NK-92 treated with Interleukin-12 subunit alpha and Interleukin-12 subunit beta, amount 100 ng/mL, for 24 hours (cell line): ENCODE measurements around the gene ERVW-1.

Experiments used
- DNase-seq: peaks from one replicate; lab custom pipeline; 2025; lab: John Stamatoyannopoulos, UW

Gene ERVW-1

GRCh38 chr7:92425311-92425947, 52.3 kb downstream of the ERVW-1 start:
- no peak for DNase-seq

DNA sequence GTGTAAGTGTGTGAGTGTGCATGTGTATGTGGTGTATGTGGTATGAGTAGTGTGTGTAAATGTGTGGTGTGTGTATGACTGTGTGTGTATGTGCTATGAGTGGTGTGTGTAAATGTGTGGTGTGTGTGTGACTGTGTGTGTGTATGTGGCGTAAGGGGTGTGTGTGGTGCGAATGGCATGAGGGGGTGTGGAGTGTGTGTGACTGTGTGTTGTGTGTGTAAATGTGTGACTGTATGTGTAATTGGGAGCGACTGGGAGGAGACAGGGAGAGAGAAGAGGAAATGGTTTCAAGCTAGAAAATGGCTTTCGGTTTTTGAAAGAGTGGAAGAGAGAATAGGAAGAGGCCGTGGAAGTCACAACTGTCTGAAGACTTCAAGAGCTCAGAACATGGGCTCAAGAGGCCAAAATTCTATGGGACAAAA, 54.0 kb downstream of the ERVW-1 start:
- DNase-seq: no peak

GRCh38 chr7:92422926-92423325, 54.8 kb downstream of the ERVW-1 start:
- DNase-seq: no peak

DNA sequence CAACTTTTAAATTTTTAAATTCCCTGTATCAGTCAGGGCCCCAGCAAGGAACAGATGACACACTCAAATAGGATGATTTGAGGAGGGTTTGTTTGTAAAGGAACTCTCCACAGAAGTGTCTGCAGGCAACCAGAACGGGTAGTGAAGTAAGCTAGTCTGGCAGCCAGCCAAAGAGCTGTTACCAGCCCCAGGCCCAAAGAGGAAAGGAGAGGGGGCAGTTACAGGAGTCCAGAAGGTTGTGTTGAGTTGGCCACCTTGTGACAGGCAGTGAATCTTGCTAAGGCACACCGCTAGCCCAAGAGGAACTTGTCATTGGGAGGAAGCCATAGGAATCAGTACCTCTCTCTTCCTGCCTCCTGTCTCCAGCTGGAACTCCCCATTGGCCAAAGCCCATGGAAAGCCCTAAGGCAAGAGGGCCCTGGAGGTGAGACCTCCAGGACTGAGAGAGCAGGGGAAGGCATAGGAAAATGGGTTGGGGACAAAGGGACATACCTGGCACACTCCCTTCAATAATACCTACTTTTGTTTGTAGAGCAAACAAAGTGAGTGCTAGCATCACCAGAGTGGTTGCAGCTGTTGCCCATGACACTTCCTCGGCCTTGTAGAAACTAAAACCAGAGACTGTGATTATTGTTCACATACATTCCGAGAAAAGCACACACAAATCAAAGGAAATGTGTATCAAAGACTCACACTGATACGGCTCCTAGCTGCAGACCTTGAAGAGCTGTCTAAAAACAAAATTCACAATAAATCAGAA, 55.9 kb downstream of the ERVW-1 start:
- DNase-seq: no peak
